GM19043 (cell line): ENCODE measurements around the gene CORIN.
"Not testable (repeated sequence)": the region's sequence is repeated elsewhere in the genome, so short reads cannot be mapped to it uniquely, and the experiment has no call there.

Source experiments
- ATAC-seq: cut with Tn5 transposase; IDR thresholded peaks from one replicate; pipeline ENCODE4 v1.9.1; 2021; ENCODE audit warnings: low read depth; ENCODE audit not compliant: unreplicated experiment

The CORIN gene

DNA sequence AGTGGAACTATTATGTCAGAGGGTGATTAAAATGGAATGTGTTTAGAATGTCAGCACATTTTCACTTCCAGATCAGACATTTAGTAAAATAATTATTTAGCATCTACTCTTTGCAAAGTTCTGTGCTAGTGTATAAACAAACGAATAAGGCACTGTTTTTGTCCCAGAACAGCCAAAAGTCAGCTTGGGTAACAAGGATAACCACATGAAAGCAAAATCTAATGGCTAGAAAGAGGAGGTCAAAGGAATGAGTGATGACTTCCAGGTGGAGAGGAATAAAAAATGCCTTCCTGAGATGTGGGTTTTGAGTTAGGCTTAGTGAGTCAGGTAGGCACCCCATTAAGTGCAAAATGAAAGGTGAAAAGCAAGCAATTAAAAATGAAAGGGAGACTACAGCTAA lies 240.2 kb downstream of the CORIN start:
- ATAC-seq, result no peak

DNA sequence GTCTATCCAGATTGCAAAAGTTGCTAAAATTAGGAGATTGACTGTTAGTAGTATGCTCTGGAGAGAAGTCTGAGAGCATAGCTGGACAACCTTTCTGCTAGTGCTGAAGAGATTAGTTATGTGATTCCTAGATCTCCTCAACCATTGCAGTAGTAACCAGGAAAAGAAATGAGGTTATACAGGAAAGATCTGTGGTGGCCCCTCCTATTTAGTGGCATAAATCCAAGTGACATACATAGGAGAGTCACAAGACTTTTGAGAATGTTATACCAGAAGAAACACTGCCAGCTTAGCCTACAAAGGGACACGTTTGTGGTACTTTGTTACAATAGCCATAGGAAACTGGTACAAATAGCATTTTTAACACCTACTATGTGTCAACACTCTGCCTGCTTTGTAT lies 247.5 kb downstream of the CORIN start:
- ATAC-seq, result no peak

DNA sequence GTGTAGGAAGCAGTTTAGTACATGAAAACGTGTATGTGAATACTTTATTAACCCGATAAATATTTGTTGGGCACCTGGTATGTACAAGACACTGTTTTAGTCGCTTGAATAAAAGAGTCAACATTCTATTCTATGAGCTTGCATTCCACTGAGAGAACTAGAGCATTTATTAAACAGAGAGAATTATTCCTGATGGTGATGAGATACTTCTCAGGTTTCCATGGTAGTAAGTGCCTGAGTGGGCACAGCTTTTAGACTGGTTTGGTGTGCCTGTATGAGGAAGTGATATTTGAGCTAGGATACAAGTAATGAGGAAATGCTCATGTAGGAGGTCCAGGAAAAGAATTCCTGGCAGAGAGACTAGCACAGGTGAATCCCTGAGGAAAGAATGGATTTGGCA lies 258.6 kb downstream of the CORIN start:
- ATAC-seq, result no peak

DNA sequence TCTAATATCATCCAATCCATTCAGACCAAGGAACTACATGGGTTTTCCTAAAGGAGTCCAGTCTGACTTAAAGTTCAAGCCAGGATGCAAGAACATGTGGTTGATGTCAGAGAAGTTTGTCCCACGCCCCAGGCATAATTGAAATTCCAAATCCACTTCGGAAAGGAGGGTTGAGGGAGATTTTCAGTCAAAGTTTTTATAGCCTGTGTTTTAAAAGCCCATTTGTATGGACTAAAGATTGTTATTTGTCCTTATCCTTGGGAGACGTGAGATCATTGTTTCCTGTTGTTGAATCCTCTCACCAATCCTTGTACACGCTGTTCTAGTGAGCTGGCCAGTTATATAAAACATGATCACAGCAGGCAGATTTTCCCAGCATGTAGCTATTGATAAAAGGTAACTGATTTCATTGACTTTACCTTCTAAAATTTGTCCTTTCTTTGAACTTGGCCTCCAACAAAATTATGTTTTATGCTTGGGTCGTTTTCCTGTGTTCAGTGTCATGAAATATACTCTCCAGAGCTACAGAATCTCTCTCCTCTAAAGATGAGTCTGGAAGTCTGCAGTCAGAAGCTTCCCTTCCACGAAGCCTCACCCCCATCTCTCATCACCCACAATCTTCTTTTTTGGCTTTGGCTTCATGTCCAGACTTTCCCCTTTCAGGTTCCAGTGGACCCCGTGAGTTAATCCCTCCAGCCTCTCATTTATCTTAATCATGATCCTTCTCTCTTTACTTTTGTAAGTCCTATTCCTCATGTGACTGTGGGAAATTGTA lies 259.9 kb downstream of the CORIN start:
- no peak for ATAC-seq

DNA sequence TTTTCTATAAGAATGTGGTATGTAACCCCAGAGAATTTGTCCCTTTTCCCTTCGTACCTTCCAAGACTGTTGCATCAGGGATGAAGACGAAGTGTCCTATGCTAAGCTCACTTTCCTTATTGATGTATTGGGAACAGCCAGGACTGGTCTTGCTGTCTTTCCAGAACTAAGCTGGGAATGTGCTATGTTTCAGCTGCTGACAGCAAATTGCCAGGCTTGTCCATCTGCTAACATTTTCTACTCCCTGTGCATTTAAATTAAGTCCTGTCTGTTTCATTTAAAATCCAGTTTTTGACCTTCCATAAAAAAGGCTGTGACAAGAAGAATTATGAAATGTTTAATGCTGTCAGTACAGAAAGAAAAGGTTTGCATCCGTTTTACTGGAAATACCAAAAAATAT lies 264.9 kb downstream of the CORIN start:
- ATAC-seq, result no peak

DNA sequence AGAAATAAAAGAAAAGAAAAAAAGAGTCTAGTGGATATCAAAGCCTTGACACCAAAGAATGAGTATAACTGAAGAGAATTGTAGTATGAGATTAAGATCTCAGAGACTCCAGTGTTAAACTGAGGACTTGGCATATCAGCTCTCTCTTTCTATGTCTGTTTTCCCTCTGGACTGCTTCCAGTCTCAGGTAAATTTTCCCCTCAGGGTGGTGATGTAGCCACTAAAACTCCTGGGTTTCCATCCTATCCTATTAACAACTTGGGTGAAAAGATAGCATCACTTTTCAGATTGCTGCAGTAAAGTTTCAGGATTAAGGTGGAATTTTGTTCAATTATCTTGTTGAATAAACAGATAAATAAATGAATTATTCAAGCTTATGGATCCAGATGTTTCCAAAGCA lies 267.1 kb downstream of the CORIN start:
- ATAC-seq, result no peak

DNA sequence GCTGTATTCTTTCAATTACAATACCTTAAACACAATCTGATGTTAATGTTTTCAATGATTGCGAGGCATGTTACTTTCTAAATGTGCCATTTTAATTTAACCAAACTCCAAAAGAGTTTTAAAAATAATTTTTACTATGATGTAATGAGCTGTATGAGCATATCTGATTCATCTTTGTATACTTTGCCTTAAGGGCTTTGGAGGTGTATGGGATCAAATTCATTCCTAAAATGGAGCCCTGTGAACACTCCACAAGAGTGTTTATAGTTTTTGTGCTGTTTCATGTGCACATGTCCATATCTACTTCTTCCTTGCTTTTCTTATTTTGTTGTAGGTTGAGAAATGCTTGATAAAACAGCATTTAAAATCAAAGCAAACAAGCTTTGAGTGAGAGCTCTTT lies 270.4 kb downstream of the CORIN start:
- ATAC-seq, result no peak

DNA sequence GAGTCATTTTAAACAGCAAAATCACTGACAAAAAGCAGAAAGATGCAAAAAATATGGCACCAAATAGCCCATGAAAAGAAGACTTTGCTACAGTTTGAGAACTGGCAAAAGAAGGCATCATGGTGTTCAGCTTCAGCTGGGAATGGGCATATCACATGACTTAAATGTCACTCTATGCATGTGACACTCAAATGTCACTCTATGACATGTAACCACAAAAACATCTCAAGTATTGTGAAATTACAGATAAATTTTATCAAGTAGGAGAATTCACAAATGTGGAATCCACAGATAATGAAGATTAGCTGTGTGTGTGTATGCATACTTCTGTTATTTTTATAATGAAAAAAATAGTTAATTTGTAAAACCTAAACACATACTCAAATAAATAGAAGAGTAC lies 270.9 kb downstream of the CORIN start:
- ATAC-seq, result no peak

DNA sequence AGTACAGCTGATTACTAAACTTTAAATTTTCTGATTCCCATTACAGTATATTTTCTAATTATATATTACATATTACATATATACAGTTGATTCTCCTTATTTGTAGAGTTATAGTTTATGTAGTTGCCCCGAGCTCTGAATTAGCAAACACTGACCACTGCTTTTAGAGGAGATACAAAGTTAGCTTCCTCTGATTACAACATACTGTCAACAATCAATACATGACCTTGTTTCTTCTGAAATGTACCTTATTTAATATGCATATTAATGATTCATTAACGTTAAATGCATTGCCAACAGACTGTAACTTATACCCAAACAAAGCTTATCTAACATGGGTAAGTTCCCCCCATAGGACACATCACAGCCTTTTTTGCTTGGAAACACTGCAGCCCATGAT lies 271.3 kb downstream of the CORIN start:
- no peak for ATAC-seq

DNA sequence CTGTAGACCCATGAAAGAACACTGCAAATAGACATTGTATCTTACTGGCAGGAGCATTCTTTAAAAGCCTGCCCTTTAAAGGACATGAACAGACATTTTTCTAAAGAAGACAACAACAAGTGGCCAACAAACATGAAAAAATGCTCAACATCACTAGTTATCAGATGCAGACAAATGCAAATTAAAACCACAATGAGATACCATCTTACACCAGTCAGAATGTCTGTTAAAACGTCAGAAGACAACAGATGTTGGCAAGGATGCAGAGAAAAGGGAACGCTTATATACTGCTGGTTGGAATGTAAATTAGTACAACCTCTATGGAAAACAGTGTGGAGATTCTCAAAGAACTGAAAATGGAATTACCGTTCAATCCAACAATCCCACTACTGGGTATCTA lies 275.6 kb downstream of the CORIN start:
- no peak for ATAC-seq

DNA sequence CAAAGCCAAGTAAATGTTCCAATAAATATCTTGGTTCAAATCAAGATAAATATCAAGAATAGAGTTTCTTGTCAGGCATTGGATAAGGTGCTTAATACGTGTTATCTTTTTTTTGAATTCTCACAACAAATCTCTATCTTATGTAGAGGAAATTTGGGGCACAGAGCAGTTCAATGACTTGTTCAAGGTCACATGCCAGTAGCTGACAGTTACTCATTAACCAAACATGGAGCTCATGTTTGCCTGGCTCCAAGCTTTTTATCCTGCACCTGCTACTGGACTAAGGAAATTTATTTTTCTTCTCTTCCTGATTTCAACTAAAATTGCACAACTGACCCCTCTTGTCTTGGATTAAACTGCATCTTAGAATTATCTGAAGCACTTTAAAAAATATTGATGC lies 276.5 kb downstream of the CORIN start:
- no peak for ATAC-seq

DNA sequence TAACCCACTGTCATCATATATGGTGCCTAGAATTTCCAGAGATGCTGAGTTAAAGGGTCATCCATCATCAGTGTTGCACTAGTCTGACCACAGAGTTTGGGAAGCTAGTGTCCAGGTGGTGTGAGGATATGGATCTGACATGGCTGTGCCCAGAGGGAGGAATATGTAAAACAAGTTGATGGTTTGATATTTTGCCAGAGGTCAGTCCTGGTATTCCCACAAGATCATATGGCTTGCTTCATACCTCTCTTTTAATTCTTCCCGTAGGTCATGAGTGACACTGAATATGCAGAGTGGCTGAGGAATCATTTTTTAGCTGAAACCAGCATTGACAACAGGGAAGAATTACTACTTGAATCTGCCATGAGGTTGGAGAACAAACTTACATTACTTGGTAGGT lies 277.2 kb downstream of the CORIN start:
- no peak for ATAC-seq

DNA sequence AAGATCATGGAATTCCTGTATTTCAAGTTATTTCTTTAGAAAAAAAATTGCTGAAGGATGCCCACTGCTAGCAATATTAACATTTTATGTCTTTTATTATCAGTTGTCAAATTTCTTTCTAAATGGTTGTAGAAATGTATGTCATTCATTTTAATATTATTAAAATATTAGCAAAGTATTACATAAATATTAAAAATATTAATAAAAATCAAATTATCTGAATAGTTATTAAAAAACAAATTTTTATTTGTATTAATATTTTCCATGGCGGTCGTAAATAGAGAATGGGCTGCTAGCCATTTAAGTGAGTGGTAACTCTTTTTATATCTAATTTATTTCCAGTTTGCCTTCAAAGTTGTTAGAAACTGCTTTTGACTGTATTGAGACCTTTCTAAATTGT lies 280.6 kb downstream of the CORIN start:
- ATAC-seq, result no peak

DNA sequence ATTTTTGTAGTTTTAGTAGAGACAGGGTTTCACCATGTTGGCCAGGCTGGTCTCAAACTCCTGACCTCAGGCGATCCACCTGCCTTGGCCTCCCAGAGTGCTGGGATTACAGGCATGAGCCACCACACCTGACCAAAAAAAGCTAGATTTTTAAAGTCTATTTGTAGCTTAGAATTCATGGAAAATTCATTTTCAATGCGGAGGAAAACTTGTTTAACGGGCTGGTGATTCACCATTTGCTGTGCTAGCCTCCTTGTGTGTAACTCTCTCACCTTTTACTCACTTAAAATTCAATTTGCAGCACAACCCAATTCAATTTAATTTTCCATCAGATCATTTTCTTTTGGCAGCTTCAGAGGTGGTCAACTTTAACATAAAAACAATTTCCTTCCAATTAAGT lies 281.9 kb downstream of the CORIN start:
- not testable (repeated sequence) for ATAC-seq

DNA sequence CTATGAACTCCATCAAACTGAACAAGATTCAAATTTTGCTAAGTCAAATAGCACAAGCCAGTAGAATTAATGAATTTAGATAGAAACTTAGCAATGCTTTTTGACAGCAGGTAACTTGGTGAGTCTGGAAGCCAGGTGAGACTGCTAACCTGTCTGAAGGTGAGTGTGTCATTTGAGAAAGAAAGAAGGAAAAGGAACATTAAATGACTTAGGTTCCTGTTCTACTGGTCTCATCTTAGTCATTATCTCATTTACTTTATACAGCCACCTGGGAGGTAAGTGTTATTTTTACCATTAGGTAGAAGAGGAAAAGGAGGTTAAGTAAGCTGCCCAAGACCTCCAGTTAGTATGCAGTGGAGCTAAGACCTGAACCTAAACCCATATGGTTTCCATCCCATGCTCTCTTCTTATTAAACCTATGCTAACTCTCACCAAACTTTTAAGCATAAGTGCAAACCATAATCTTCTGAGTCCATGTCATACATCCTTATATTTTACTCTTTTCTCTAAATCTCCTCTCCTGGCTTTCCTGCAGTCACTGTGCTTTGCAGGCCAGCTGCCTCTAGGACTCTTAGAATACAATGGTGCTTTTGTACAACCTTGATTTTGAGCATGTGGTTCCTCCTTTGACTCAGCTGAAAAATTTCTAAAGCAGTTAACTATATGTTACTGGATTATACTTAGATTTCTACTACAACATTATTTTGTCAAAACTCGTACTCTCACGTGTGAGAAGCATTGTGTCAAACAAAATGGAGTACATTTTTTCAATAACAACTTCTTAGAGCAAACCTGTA lies 284.3 kb downstream of the CORIN start:
- ATAC-seq, result no peak

DNA sequence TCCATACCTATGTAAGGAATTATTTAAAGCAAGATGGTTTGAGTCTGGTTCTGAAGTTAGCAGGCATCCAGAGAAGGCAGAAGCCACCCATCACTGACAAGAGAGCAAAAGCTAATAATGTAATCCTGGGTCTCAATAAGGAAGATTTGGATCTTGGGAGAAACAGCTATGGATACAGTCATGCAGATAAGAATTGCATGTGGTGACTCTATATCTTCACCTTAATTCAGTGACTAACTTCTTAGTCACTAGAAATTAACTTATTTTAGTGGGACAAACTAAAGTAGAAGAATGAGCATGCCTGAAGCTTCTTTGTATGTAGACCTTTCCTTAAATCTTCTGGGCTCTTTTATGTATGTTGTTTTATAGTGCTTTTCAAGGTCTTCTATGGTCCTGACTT lies 286.2 kb downstream of the CORIN start:
- ATAC-seq, result no peak

DNA sequence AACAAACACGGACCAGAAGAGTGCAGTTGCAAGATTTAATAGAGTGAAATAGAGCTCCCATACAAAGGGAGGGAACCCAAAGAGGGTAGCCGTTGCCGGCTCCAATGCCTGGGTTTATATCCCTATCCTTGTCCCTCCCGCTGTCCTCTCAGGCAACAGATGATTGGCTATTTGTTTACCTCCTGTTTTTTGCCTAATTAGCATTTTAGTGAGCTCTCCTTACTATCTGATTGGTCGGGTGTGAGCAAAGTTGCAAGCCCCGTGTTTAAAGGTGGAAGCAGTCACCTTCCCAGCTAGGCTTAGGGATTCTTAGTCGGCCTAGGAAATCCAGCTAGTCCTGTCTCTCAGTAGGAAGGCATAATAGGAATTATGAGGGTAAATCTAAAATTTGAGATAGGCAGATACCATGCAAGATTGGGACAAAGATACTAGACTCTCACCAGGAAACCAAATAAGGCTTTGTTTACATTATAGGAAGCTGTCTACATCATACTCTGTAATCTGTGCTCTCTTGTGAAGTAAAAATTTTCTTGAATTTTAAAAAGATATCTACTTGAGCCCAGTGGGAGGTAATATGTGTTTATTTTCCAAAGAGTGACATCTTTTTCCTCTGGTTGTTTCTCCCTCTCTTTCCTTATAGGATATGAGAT lies 286.8 kb downstream of the CORIN start:
- ATAC-seq, result no peak

DNA sequence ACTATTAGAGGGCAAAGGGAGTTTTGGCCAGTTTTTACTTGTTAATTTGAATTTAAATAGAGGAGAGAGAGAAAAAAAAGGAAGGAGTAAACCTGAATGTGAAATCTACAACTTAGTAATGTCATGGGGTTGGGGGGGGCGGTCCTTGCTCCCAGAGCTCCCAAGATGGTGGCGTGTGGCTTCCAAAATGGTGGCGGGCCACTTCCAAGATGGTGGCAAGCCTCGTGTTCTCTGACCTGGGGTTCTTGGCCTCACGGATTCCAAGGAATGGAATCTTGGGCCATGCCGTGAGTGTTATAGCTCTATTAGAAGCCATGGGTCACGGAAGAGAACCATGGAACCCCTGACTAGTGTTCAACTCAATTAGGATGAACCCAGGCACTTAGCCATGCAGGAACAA lies 287.5 kb downstream of the CORIN start:
- not testable (repeated sequence) for ATAC-seq
